K562 (cell line): Measurements from ENCODE around the gene OR6S1. TPM values are rescaled to one million over a fixed set of nuclear protein-coding genes. Genes with fewer than 3 reads are reported as not detected.

ENCODE experiments used
- CC2D1A ChIP-seq: fragments of 450-650 bp; IDR thresholded peaks from 2 replicates; pipeline ENCODE4 v1.6.1; 2017; ENCODE audit warnings: mild to moderate bottlenecking
- EP400 ChIP-seq: fragments of 450-650 bp; IDR thresholded peaks from 2 replicates; pipeline ENCODE4 v1.6.1; 2017; ENCODE audit warnings: antibody characterized with exemption, mild to moderate bottlenecking, moderate library complexity
- GABPB1 ChIP-seq: sonication (generic); formaldehyde crosslinking; IDR thresholded peaks from 2 replicates; pipeline ENCODE4 v1.8.0; 2022; ENCODE audit warnings: mild to moderate bottlenecking, missing genetic modification reagents
- MTF1 ChIP-seq: fragments of 250-450 bp; sonication (Bioruptor Pico); IDR thresholded peaks from 2 replicates; pipeline ENCODE4 v1.9.0; 2021; ENCODE audit warnings: moderate library complexity, mild to moderate bottlenecking, inconsistent platforms, borderline replicate concordance
- SOX6 ChIP-seq: fragments of 450-650 bp; IDR thresholded peaks from 2 replicates; pipeline ENCODE4 v1.6.1; 2014; ENCODE audit warnings: mild to moderate bottlenecking
- ZEB2 ChIP-seq: fragments of 450-650 bp; IDR thresholded peaks from 2 replicates; pipeline ENCODE4 v1.6.1; 2016
- ZKSCAN3 ChIP-seq: fragments of 250-450 bp; sonication (Bioruptor Pico); IDR thresholded peaks from 2 replicates; pipeline ENCODE4 v1.4.0; 2020
- ZNF124 ChIP-seq: sonication (generic); formaldehyde crosslinking; IDR thresholded peaks from 2 replicates; pipeline ENCODE4 v1.8.1; 2022; ENCODE audit warnings: missing genetic modification reagents
- ZNF224 ChIP-seq: sonication (generic); formaldehyde crosslinking; IDR thresholded peaks from 2 replicates; pipeline ENCODE4 v1.8.0; 2022; ENCODE audit warnings: mild to moderate bottlenecking, missing genetic modification reagents
- polyA plus RNA-seq, 8 experiments: library from polyadenylated mRNA; depleted of rRNA in 4 of 8; stranded (reverse) in 5 of 8; unstranded in 3 of 8; fragments of >200 nt; fragmentation: Nextera tagmentation in 2 of 8; fragmentation: Illumina TruSeq in 1 of 8; extraction: Ambion mirVana in 2 of 8; extraction: Trizol in 1 of 8; gene quantifications; 2 replicates each; pipeline versions ENCODE4 v1.2.1 to v1.2.3, GENCODE V29; 2011 to 2014; ENCODE audit warnings: inconsistent platforms in 1 of 8, missing spikeins in 1 of 8
- total RNA-seq, 7 experiments: library from RNA; depleted of rRNA in 6 of 7; stranded (reverse); fragments of >200 nt in 6 of 7; fragmentation: Illumina TruSeq in 2 of 7; extraction: Trizol in 2 of 7; gene quantifications; 2 replicates each; pipeline versions ENCODE4 v1.2.1 to v1.2.3, GENCODE V29; 2011 to 2021; ENCODE audit warnings: low replicate concordance in 1 of 7
- TF ChIP-seq, protein P1 (sequence below), 2 experiments: IDR thresholded peaks in 1 of 2; conservative IDR thresholded peaks in 1 of 2; 2 replicates each; pipeline ENCODE4 v1.6.1; 2016; ENCODE audit warnings: low read depth in 2 of 2, mild to moderate bottlenecking in 1 of 2, missing compliant biosample characterization in 1 of 2, missing genetic modification characterization in 1 of 2, moderate library complexity in 1 of 2
- TF ChIP-seq, protein P2 (sequence below): fragments of 450-650 bp; IDR thresholded peaks from 2 replicates; pipeline ENCODE4 v1.6.1; 2017; ENCODE audit warnings: antibody characterized with exemption
- TF ChIP-seq, protein P3 (sequence below): fragments of 450-650 bp; formaldehyde crosslinking; IDR thresholded peaks from 2 replicates; pipeline ENCODE4 v1.4.0; 2020; ENCODE audit warnings: mild to moderate bottlenecking, moderate library complexity
- TF ChIP-seq, protein P4 (sequence below): fragments of 250-450 bp; sonication (Bioruptor Pico); IDR thresholded peaks from 2 replicates; pipeline ENCODE4 v1.5.0; 2022; ENCODE audit warnings: mild to moderate bottlenecking
- TF ChIP-seq, protein P5 (sequence below): fragments of 250-450 bp; sonication (Bioruptor Pico); IDR thresholded peaks from 2 replicates; pipeline ENCODE4 v1.8.0; 2022; ENCODE audit warnings: inconsistent platforms
- TF ChIP-seq, protein P6 (sequence below): fragments of 200-800 bp; sonication (Bioruptor generic); IDR thresholded peaks from 2 replicates; pipeline ENCODE4 v1.6.1; 2017; ENCODE audit warnings: missing genetic modification characterization, missing compliant biosample characterization

OR6S1 gene
- total and polyA plus RNA-seq, 9 of the 15 experiments (the other 6 are each of a cell fraction or from before 2014, with no cell fraction given): not detected

DNA sequence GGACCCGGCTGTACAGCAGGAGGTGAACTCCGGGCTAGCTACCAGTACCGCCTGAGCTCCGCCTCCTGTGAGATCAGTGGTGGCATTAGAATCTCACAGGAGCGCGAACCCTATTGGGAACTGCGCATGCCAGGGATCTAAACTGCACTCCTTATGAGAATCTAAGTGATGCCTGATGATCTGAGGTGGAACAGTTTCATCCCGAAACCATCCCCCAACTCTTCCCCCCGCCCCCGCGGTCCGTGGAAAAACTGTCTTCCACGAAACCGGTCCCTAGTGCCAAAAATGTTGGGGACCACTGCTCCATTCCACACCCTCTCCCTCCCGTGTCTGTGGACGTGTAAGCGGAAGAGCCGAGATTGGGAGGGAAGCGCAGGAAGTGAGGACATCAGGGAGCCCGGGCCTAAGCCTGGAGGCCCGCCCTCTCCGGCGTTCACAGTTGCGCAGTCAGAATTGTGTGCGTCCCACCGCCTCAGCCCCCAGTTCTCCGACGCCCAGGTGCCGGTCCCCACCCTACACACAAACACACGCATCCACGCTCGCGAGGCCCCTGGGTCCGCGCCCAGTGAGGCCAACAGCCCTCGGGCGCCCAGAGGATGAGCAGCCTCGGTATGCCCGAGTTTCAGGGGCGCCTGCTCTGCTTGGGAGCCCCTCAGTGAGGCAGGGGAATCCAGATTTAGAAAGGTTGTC is 41.1 kb upstream of the OR6S1 start (continued):
- TF ChIP-seq, protein P1, sequence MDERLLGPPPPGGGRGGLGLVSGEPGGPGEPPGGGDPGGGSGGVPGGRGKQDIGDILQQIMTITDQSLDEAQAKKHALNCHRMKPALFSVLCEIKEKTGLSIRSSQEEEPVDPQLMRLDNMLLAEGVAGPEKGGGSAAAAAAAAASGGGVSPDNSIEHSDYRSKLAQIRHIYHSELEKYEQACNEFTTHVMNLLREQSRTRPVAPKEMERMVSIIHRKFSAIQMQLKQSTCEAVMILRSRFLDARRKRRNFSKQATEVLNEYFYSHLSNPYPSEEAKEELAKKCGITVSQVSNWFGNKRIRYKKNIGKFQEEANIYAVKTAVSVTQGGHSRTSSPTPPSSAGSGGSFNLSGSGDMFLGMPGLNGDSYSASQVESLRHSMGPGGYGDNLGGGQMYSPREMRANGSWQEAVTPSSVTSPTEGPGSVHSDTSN (CRISPR knock-in tag; IDR thresholded peaks at IDR 0.05; ENCODE audit: low read depth): no peak
- TF ChIP-seq, protein P1 (tag; conservative IDR thresholded peaks at IDR 0.05; ENCODE audit: low read depth): no peak
- TF ChIP-seq MTF1 (CRISPR knock-in tag) (no peak), GABPB1 (peak; percentile 42; the same call in 1 of the 2 replicates), ZKSCAN3 (no peak), ZNF224 (no peak), ZNF124 (CRISPR knock-in tag) (no peak), SOX6 (no peak), EP400 (peak; percentile 67), ZEB2 (no peak), CC2D1A (peak; percentile 99)
- TF ChIP-seq, protein P2, sequence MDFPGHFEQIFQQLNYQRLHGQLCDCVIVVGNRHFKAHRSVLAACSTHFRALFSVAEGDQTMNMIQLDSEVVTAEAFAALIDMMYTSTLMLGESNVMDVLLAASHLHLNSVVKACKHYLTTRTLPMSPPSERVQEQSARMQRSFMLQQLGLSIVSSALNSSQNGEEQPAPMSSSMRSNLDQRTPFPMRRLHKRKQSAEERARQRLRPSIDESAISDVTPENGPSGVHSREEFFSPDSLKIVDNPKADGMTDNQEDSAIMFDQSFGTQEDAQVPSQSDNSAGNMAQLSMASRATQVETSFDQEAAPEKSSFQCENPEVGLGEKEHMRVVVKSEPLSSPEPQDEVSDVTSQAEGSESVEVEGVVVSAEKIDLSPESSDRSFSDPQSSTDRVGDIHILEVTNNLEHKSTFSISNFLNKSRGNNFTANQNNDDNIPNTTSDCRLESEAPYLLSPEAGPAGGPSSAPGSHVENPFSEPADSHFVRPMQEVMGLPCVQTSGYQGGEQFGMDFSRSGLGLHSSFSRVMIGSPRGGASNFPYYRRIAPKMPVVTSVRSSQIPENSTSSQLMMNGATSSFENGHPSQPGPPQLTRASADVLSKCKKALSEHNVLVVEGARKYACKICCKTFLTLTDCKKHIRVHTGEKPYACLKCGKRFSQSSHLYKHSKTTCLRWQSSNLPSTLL: peak; percentile 98
- TF ChIP-seq, protein P3, sequence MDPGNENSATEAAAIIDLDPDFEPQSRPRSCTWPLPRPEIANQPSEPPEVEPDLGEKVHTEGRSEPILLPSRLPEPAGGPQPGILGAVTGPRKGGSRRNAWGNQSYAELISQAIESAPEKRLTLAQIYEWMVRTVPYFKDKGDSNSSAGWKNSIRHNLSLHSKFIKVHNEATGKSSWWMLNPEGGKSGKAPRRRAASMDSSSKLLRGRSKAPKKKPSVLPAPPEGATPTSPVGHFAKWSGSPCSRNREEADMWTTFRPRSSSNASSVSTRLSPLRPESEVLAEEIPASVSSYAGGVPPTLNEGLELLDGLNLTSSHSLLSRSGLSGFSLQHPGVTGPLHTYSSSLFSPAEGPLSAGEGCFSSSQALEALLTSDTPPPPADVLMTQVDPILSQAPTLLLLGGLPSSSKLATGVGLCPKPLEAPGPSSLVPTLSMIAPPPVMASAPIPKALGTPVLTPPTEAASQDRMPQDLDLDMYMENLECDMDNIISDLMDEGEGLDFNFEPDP (CRISPR knock-in tag): no peak
- TF ChIP-seq, protein P4, sequence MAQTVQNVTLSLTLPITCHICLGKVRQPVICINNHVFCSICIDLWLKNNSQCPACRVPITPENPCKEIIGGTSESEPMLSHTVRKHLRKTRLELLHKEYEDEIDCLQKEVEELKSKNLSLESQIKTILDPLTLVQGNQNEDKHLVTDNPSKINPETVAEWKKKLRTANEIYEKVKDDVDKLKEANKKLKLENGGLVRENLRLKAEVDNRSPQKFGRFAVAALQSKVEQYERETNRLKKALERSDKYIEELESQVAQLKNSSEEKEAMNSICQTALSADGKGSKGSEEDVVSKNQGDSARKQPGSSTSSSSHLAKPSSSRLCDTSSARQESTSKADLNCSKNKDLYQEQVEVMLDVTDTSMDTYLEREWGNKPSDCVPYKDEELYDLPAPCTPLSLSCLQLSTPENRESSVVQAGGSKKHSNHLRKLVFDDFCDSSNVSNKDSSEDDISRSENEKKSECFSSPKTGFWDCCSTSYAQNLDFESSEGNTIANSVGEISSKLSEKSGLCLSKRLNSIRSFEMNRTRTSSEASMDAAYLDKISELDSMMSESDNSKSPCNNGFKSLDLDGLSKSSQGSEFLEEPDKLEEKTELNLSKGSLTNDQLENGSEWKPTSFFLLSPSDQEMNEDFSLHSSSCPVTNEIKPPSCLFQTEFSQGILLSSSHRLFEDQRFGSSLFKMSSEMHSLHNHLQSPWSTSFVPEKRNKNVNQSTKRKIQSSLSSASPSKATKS (CRISPR knock-in tag): no peak
- TF ChIP-seq, protein P5, sequence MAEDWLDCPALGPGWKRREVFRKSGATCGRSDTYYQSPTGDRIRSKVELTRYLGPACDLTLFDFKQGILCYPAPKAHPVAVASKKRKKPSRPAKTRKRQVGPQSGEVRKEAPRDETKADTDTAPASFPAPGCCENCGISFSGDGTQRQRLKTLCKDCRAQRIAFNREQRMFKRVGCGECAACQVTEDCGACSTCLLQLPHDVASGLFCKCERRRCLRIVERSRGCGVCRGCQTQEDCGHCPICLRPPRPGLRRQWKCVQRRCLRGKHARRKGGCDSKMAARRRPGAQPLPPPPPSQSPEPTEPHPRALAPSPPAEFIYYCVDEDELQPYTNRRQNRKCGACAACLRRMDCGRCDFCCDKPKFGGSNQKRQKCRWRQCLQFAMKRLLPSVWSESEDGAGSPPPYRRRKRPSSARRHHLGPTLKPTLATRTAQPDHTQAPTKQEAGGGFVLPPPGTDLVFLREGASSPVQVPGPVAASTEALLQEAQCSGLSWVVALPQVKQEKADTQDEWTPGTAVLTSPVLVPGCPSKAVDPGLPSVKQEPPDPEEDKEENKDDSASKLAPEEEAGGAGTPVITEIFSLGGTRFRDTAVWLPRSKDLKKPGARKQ (CRISPR knock-in tag): no peak
- TF ChIP-seq, protein P6, sequence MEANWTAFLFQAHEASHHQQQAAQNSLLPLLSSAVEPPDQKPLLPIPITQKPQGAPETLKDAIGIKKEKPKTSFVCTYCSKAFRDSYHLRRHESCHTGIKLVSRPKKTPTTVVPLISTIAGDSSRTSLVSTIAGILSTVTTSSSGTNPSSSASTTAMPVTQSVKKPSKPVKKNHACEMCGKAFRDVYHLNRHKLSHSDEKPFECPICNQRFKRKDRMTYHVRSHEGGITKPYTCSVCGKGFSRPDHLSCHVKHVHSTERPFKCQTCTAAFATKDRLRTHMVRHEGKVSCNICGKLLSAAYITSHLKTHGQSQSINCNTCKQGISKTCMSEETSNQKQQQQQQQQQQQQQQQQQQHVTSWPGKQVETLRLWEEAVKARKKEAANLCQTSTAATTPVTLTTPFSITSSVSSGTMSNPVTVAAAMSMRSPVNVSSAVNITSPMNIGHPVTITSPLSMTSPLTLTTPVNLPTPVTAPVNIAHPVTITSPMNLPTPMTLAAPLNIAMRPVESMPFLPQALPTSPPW (CRISPR knock-in tag): peak; percentile 33
